B cell (primary cell): ENCODE measurements around the gene CADPS. TPM values are rescaled to one million over a fixed set of nuclear protein-coding genes. Genes with fewer than 3 reads are reported as not detected.

Experiments
- ATAC-seq: fragments of 200-7000 bp; cut with Tn5 transposase; one replicate; pipeline ENCODE4 v1.10.0; 2021; ENCODE audit warnings: low read depth, mild to moderate bottlenecking, moderate number of reproducible peaks, moderate library complexity
- CTCF ChIA-PET: fragments of 350-600 bp; sonication (Branson Sonifier 250); formaldehyde crosslinking; loops from one replicate; lab custom pipeline; 2021; ENCODE audit warnings: antibody characterized with exemption, inconsistent platforms; lab: Charles Lee
- POLR2A ChIA-PET: fragments of 350-600 bp; sonication (Branson Sonifier 250); formaldehyde crosslinking; loops from one replicate; lab custom pipeline; 2021; ENCODE audit warnings: antibody characterized with exemption; lab: Charles Lee
- DNase-seq: peaks from one replicate; pipeline ENCODE4 v3.0.0; 2013
- H2AFZ ChIP-seq: 2 replicates; pipeline ENCODE4 v1.6.1; 2012; ENCODE audit warnings: mild to moderate bottlenecking, low read depth, low read length; ENCODE audit not compliant: insufficient read depth, poor library complexity, severe bottlenecking
- H3K27ac ChIP-seq, 2 donors: 1 replicate in 1 of 2; 2 replicates in 1 of 2; pipeline ENCODE4 v1.5.1; 2012 to 2013; ENCODE audit warnings: low read length in 2 of 2, mild to moderate bottlenecking in 2 of 2, moderate library complexity in 1 of 2
- H3K27me3 ChIP-seq, 4 experiments: fragments of 200-600 bp in 1 of 4; sonication (generic) in 1 of 4; replicated peaks in 1 of 4; 1 replicate in 2 of 4; 2 replicates in 2 of 4; pipeline versions ENCODE4 v1.6.1 to v1.7.0; 2013 to 2016; ENCODE audit warnings: low read length in 3 of 4, mild to moderate bottlenecking in 2 of 4, mixed read lengths in 1 of 4, moderate library complexity in 1 of 4; ENCODE audit not compliant: insufficient read depth in 4 of 4, control insufficient read depth in 3 of 4; ENCODE audit errors: control extremely low read depth in 1 of 4
- H3K36me3 ChIP-seq, 2 experiments: replicated peaks in 1 of 2; 1 replicate in 1 of 2; 2 replicates in 1 of 2; pipeline versions ENCODE4 v1.6.1 to v1.7.1; 2013; ENCODE audit warnings: low read length in 1 of 2; ENCODE audit not compliant: insufficient read depth in 2 of 2, control insufficient read depth in 1 of 2; ENCODE audit errors: control extremely low read depth in 1 of 2, extremely low read depth in 1 of 2
- H3K4me1 ChIP-seq, 2 donors: fragments of 200-600 bp in 1 of 2; sonication (generic) in 1 of 2; 1 replicate in 1 of 2; 2 replicates in 1 of 2; pipeline versions ENCODE4 v1.5.1 to v1.6.1; 2013 to 2017; ENCODE audit warnings: low read length in 2 of 2; ENCODE audit not compliant: control insufficient read depth in 2 of 2, insufficient read depth in 2 of 2
- H3K4me2 ChIP-seq: replicated peaks from 2 replicates; pipeline ENCODE3; 2012; ENCODE audit warnings: mild to moderate bottlenecking, low read depth, low read length; ENCODE audit not compliant: poor library complexity, severe bottlenecking
- H3K4me3 ChIP-seq, 5 experiments: fragments of 200-600 bp in 1 of 5; sonication (generic) in 1 of 5; 1 replicate in 3 of 5; 2 replicates in 2 of 5; pipeline versions ENCODE4 v1.5.1 to v1.7.0; 2011 to 2016; ENCODE audit warnings: low read length in 4 of 5, mild to moderate bottlenecking in 4 of 5, low read depth in 2 of 5, control low read depth in 1 of 5, moderate library complexity in 1 of 5; ENCODE audit not compliant: insufficient read depth in 1 of 5; ENCODE audit errors: control extremely low read depth in 1 of 5, extremely low read depth in 1 of 5
- H3K79me2 ChIP-seq: fragments of 200-600 bp; sonication (generic); one replicate; pipeline ENCODE4 v1.6.0; 2016; ENCODE audit warnings: low read length; ENCODE audit not compliant: control insufficient read depth, insufficient read depth
- H3K9ac ChIP-seq: fragments of 200-600 bp; sonication (generic); 2 replicates; pipeline ENCODE4 v1.6.1; 2017; ENCODE audit warnings: mild to moderate bottlenecking, low read length, moderate library complexity
- H3K9me3 ChIP-seq, 3 donors: one replicate each; pipeline versions ENCODE4 v1.6.1 to v1.7.1; 2013; ENCODE audit warnings: low read length in 2 of 3; ENCODE audit not compliant: control insufficient read depth in 2 of 3, insufficient read depth in 1 of 3; ENCODE audit errors: control extremely low read depth in 1 of 3
- H4K20me1 ChIP-seq: 2 replicates; pipeline ENCODE4 v1.6.0; 2012; ENCODE audit warnings: mild to moderate bottlenecking, low read length; ENCODE audit not compliant: insufficient read depth, control insufficient read depth, poor library complexity, severe bottlenecking
- H3K27ac Mint-ChIP-seq: one replicate; pipeline ENCODE4 v1.8.0; 2021; ENCODE audit warnings: mixed read lengths
- H3K27me3 Mint-ChIP-seq: one replicate; pipeline ENCODE4 v1.8.0; 2021; ENCODE audit warnings: mixed read lengths
- H3K4me1 Mint-ChIP-seq: one replicate; pipeline ENCODE4 v1.8.0; 2021; ENCODE audit warnings: mixed read lengths
- H3K4me3 Mint-ChIP-seq: one replicate; pipeline ENCODE4 v1.8.0; 2021; ENCODE audit warnings: mixed read lengths
- H3K9me3 Mint-ChIP-seq: one replicate; pipeline ENCODE4 v1.8.0; 2022; ENCODE audit warnings: mixed read lengths; ENCODE audit not compliant: insufficient read depth
- EZH2 ChIP-seq: IDR thresholded peaks from 2 replicates; pipeline ENCODE4 v1.6.1; 2012; ENCODE audit warnings: borderline replicate concordance, low read depth, mild to moderate bottlenecking, moderate library complexity, low read length; ENCODE audit not compliant: insufficient read depth, poor library complexity, severe bottlenecking
- WGBS: methylation state at CpG from one replicate; pipeline ENCODE4 v1.1.5; 2013; ENCODE audit warnings: missing lambda C conversion rate; ENCODE audit not compliant: insufficient coverage; 5-methylcytosine and 5-hydroxymethylcytosine counted together
- intact Hi-C: fragments of 100-400 bp; cut with micrococcal nuclease; formaldehyde crosslinking; loops from one replicate; pipeline ENCODE4 v1.10.0; 2022
- polyA plus RNA-seq: library from polyadenylated mRNA; depleted of rRNA; stranded (reverse); fragments of >200 nt; gene quantifications from 2 replicates; pipeline ENCODE4 v1.2.3, GENCODE V29; 2012
- total RNA-seq, 2 donors: library from RNA; stranded (reverse); fragments of 120-200 nt in 1 of 2; gene quantifications; 1 replicate in 1 of 2; 2 replicates in 1 of 2; pipeline versions ENCODE4 v1.2.3 to v1.2.4, GENCODE V29; 2013 to 2022
- TF ChIP-seq, protein P1 (sequence below): fragments of 200-600 bp; IDR thresholded peaks from one replicate; pipeline ENCODE4 v1.8.0; 2022; ENCODE audit warnings: antibody characterized with exemption, mild to moderate bottlenecking

The CADPS gene
- total and polyA plus RNA-seq, 2 donors (not counting 1 experiment from before 2014, with no cell fraction given), result 0.16 to 0.22 TPM

DNA sequence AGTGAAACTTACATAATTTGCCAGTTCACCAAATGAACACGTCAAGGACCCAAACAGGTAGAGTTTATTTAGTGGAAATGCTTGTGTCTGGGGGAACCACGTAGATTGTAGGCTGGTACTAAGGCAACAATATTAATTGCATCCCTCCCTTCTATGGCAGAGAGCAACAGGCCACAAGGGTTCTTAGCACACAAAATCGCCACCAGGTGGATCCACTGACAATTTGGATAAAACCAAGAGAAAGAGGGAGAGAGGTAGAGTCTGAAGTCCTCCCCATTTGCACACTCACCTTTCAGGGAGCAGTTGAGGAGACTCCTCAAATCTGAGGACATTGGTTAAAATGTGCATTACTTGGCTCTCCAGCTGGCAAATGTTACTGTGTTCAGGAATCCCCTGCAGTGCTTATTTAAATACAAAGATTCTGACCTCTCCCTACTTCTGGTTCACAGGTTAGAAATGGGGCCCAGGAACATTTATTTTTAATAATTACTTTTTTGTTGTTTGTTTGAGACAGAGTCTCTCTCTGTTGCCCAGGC is 320.9 kb downstream of the CADPS start:
- H3K9ac ChIP-seq, result no peak overlapping the region
- Mint-ChIP-seq H3K4me3 (no peak overlapping the region), H3K27ac (no peak overlapping the region), H3K9me3 (no peaks in the 10 kb centered on the region), H3K27me3 (peaks cover 13% of the 10 kb centered on the region), H3K4me1 (no peaks in the 10 kb centered on the region)
- H3K36me3 ChIP-seq, result no peaks in the 10 kb centered on the region
- intact Hi-C loops, result no loop called here
- DNase-seq (no peak), ATAC-seq (no peak)
- no peaks in the 10 kb centered on the region for H3K27me3 ChIP-seq
- no peaks in the 10 kb centered on the region for H3K79me2 ChIP-seq
- no peak overlapping the region for H3K27ac ChIP-seq
- ChIA-PET POLR2A (no interaction called here), CTCF (no interaction called here)
- H3K4me2 ChIP-seq, result no peak overlapping the region
- no peak overlapping the region for H3K4me3 ChIP-seq
- H3K9me3 ChIP-seq, result peaks cover 0 to 6% (median 0%) of the 10 kb centered on the region in 3 donors
- H2AFZ ChIP-seq, result no peak overlapping the region
- no peaks in the 10 kb centered on the region for H4K20me1 ChIP-seq
- TF ChIP-seq, protein P1, sequence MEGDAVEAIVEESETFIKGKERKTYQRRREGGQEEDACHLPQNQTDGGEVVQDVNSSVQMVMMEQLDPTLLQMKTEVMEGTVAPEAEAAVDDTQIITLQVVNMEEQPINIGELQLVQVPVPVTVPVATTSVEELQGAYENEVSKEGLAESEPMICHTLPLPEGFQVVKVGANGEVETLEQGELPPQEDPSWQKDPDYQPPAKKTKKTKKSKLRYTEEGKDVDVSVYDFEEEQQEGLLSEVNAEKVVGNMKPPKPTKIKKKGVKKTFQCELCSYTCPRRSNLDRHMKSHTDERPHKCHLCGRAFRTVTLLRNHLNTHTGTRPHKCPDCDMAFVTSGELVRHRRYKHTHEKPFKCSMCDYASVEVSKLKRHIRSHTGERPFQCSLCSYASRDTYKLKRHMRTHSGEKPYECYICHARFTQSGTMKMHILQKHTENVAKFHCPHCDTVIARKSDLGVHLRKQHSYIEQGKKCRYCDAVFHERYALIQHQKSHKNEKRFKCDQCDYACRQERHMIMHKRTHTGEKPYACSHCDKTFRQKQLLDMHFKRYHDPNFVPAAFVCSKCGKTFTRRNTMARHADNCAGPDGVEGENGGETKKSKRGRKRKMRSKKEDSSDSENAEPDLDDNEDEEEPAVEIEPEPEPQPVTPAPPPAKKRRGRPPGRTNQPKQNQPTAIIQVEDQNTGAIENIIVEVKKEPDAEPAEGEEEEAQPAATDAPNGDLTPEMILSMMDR, result no peak
- no peak for TF ChIP-seq EZH2
- no peaks in the 10 kb centered on the region for H3K4me1 ChIP-seq
- no CpG with 5 or more reads among the region's 3 CpGs for WGBS

DNA sequence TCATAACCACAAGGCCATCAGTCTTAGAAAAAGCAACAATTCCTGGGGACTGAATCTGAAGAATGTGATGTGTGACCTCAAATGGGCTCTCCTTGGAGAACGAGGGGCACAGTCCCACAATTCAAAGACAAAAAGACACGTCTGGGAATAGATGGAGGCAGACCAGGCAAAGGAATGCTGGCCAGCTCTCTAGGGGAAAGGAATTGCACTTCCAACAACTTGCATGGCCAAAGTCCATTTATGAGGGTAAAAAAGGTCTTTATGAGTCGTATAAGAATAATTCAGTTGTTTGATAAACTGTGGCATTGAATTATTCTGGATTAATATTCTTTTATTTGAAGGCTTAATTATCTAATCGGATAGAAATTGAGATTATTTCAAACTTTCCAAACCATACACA is 321.4 kb downstream of the CADPS start:
- no peak for ATAC-seq
- H3K27ac Mint-ChIP-seq, result no peak overlapping the region
- WGBS, result 80% methylated on average over 1 of the region's 4 CpGs
- intact Hi-C loops, result no loop called here
- H3K27me3 Mint-ChIP-seq, result peaks cover 13% of the 10 kb centered on the region
- no peak overlapping the region for H3K4me3 Mint-ChIP-seq
- H3K4me1 Mint-ChIP-seq, result no peaks in the 10 kb centered on the region
- H3K4me2 ChIP-seq, result no peak overlapping the region
- H3K4me3 ChIP-seq, result no peak overlapping the region
- H3K27me3 ChIP-seq, result no peaks in the 10 kb centered on the region
- ChIA-PET POLR2A (no interaction called here), CTCF (no interaction called here)
- H3K79me2 ChIP-seq, result no peaks in the 10 kb centered on the region
- no peaks in the 10 kb centered on the region for H3K9me3 Mint-ChIP-seq
- no peak for DNase-seq
- H3K4me1 ChIP-seq, result no peaks in the 10 kb centered on the region
- peaks cover 0 to 6% (median 0%) of the 10 kb centered on the region in 3 donors for H3K9me3 ChIP-seq
- no peaks in the 10 kb centered on the region for H4K20me1 ChIP-seq
- H2AFZ ChIP-seq, result no peak overlapping the region
- no peak for TF ChIP-seq EZH2
- TF ChIP-seq, protein P1, result no peak
- H3K36me3 ChIP-seq, result no peaks in the 10 kb centered on the region
- H3K27ac ChIP-seq, result no peak overlapping the region
- H3K9ac ChIP-seq, result no peak overlapping the region
